ENCODE data around the gene HABP4.

The HABP4 gene

GRCh38 chr9:96524764-96525163 is 74.8 kb downstream of the HABP4 start:
- no peak for DNase-seq

- DNase-seq, result no peak
Observed at GRCh38 chr9:96532173-96532572, 82.2 kb downstream of the HABP4 start.

- DNase-seq, result no peak
Observed at GRCh38 chr9:96540106-96540505, 90.1 kb downstream of the HABP4 start.
